Suppressor macrophage treated with lipopolysaccharide for 1 hour (primary cell): ENCODE measurements around the gene ABL2.
A peak's percentile ranks its signal among the peaks of the same experiment; 100 is the strongest.
"Not testable (repeated sequence)": the region's sequence is repeated elsewhere in the genome, so short reads cannot be mapped to it uniquely, and the experiment has no call there.

Experiments
- DNase-seq, 3 donors: peaks; one replicate each; pipeline ENCODE4 v3.0.0-alpha.2; 2020 to 2022

ABL2 gene

DNA sequence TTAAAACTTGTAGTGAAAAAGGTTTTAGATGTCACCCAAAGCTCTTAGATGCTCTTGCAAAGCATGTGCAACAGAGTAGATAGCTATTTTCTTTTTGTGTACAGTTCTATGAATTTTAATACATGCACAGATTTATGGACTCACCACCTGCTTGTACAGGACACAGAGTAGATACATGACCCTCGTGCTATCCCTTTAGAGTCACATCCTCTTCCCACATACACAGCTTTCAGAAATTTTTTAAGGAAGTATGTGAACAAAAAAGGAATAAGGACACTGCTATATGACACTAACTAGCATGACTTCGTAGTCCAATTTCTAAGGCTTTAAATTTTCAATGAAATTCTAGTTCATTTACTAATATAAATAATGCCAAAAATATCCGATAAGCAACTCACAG, 60.9 kb downstream of the ABL2 start:
- peak; percentile 43 to 74 (median 67) for DNase-seq

DNA sequence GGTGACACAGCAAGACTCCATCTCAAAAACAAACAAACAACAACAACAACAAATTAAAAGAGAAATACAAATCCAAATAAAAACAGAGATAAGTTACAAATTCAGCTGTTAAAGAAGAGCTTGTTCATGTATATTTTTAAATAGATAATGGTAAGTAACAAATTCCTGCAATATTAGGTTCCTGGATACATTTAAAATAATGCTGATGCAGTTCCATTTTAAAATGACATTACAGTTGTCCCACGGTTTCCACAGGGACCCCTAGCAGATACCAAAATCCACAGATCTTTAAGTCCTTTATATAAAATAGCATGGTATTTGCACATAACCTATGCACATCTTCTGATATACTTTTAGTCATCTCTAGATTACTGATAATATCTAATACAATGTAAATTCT, 61.5 kb downstream of the ABL2 start:
- DNase-seq, result no peak

DNA sequence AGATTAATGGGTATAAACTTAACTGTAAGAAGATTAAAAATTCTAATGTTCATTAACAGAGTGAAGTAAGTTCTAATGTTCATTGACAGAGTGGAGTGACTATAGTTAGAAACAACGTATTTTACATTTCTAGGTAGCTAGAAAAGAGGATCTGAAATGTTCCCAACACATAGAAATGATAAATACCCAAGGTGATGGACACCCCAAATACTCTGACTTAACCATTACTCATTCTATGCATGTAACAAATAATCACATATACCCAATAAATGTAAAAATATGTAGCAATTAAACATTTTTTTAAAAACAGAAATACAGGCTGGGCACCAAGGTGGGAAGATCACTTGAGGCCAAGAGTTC, 62.1 kb downstream of the ABL2 start:
- no peak for DNase-seq

GRCh38 chr1:179166663-179167417, 62.6 kb downstream of the ABL2 start:
- DNase-seq, result no peak

GRCh38 chr1:179164494-179164893, 65.0 kb downstream of the ABL2 start:
- no peak for DNase-seq

GRCh38 chr1:179156708-179157107, 72.8 kb downstream of the ABL2 start:
- DNase-seq, result no peak

DNA sequence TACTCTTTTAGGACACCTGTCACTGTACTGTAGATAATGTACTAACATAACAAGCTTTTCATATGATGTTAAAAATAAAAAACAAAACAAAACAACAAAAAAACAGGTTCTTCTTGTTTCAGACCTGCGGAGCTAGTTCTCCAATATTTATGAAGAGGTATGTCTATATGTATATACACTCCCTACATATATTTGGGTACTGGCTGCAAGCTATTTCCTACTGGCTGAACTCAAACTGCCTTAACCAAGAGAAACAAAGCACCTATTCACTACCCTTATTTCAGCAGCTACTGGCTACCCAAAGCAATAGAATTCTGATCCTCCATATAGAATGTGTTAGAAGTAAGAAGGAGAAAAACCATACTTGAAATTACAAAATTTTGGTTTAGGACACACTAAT, 73.5 kb downstream of the ABL2 start:
- no peak for DNase-seq

- no peak for DNase-seq
Observed at GRCh38 chr1:179155615-179156014, 73.9 kb downstream of the ABL2 start.

DNA sequence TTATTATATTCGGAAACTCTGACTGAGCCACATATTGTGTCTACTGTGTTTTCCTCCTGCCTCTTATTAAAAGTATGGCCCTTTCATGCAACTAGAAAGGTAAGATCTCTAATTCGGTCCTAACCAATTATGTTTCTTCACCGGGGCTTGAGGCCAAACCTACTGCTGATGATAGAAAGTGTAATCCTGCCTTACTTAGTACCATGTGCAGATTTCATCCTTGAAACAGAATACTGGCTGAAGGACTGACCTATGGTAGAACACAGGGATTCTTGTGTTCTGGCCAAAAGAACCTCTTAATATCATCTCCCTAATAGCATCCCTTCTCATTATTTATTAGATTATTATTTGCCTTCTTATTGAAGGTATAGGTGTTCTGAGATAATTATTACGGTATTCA, 75.0 kb downstream of the ABL2 start:
- DNase-seq, result no peak

GRCh38 chr1:179153217-179153616, 76.3 kb downstream of the ABL2 start:
- DNase-seq, result no peak

DNA sequence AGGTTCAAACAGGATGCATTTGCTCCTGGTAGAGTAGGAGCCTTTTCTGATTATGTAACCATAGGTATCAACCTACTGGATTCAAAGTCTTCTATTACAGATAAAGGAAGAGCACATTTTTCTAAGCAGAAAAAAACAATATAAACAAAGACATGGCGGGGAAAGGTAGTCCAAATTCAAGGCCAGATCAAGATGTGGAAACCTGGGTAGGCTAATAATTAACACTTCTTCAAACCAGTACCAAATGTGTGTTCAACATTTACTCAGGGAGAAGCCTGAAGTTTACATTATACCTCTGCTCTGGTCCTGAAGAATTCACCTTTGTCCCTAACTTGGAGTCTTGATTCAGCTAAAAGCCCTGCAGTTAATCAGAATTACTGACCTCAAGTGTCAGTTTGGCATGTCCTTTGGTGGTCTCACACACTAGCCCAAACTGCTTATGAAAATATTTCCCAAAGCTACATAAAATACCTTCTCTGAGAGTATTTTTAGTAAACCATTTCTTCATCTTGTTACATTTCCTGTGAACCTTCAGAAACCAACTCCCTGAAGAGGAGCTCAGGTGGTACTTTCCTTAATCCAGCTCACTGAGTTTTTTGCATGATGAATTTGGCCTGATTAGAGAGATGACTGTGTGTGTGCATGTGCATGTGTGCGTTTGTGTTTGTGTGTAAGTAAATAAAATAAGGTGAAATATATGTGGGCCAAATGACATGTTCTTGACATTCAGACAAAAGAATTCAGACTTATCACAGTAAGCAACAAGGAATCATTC, 77.4 kb downstream of the ABL2 start:
- no peak for DNase-seq

DNA sequence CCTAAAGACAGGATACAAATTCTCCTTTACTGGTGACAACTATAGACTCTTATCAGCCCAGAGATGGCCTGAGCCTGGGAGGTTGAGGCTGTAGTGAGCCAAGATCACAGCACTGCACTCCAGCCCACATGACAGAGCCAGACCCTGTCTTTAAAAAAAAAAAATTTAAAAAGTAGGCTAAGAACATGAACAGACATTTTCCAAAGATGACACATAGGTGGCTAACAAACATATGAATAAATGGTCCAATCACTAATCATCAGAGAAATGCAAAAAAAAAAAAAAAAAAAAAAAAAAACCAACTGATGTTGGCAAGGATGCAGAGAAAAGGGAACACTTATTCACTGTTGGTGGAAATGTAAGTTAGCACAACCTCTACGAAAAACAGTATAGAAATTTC, 82.6 kb downstream of the ABL2 start:
- DNase-seq, result no peak

- no peak for DNase-seq
Observed at GRCh38 chr1:179146476-179146875, 83.0 kb downstream of the ABL2 start.

DNA sequence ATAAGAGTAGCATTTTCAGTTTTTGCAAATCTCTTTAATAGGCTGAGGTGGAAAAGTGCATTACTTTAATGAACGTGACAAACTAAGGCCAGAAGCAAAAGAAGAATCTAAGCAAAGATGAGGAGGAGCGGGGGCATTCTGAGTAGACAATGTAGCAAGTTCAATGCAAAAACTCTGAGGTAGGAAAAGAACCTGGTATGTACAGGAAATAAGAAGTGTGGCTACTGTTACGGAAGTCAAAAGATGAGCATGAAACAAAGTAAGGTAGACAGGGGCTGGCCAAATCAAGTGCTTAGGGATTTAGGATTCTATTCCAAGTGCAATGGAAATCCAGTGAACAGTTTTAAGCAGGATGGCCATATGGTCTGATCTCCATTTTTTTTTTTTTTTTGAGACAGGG, 84.0 kb downstream of the ABL2 start:
- DNase-seq, result no peak

- no peak for DNase-seq
Observed at GRCh38 chr1:179144626-179145025, 84.9 kb downstream of the ABL2 start.

- DNase-seq, result peak; percentile 56 to 93 (median 89)
Observed at GRCh38 chr1:179143322-179143721, 86.2 kb downstream of the ABL2 start.

GRCh38 chr1:179142889-179143299, 86.6 kb downstream of the ABL2 start:
- DNase-seq, result peak; percentile 90 to 99 (median 99)

- peak; percentile 82 to 94 (median 91) for DNase-seq
Observed at GRCh38 chr1:179141592-179142251, 87.8 kb downstream of the ABL2 start.

DNA sequence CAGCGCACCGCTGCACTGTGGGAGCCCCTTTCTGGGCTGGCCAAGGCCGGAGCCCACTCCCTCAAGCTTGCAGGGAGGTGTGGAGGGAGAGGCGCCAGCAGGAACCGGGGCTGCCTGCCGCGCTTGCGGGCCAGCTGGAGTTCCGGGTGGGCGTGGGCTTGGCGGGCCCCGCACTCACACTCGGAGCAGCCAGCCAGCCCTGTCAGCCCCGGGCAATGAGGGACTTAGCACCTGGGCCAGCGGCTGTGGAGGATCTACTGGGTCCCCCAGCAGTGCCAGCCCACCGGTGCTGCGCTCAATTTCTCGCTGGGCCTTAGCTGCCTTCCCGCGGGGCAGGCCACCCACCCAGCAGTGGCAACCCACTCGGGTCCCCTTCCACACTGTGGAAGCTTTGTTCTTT, 90.7 kb downstream of the ABL2 start:
- not testable (repeated sequence) for DNase-seq

DNA sequence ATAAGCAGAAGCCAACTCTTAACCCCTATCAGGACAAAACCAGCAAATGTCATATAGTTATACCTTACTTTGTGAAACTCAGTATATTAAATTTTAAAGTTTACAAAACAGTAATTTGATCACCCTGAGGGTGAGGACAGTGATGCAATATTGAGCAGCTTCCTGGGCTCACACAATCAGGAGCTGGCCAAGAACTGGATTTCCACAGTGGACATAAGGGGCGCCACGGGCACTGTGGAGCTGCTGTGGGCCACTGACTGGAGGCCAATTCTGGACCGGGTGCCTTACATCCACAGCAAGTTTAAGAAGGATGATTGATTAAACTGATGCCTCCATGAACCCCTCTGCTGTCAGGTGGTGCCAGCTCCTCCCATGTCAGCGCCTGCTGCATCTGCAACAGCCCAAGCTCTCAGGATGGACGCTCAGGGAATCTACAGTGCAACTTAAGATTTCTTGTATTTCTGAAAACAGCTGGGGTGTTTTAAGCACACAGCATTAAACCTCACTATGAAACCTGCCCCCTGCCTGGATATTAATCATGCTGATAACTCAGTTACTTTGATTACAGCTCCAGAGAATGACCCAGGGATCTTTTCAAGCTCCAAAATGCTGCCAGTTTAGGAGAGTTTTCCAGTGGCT, 91.7 kb downstream of the ABL2 start:
- peak in 1 of 3 donors; percentile 25 for DNase-seq

DNA sequence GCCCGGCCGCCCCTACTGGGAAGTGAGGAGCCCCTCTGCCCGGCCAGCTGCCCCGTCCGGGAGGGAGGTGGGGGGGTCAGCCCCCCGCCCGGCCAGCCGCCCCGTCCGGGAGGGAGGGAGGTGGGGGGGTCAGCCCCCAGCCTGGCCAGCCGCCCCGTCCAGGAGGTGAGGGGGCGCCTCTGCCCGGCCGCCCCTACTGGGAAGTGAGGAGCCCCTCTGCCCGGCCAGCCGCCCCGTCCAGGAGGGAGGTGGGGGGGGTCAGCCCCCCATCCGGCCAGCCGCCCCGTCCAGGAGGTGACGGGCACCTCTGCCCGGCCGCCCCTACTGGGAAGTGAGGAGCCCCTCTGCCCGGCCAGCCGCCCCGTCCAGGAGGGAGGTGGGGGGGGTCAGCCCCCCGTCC, 93.8 kb downstream of the ABL2 start:
- not testable (repeated sequence) for DNase-seq

- not testable (repeated sequence) for DNase-seq
Observed at GRCh38 chr1:179135168-179135567, 94.3 kb downstream of the ABL2 start.
